A673 (cell line): ENCODE measurements around the gene PRIM1.

ENCODE experiments used
- EZH2 ChIP-seq: fragments of 200-600 bp; sonication (generic); IDR thresholded peaks from 2 replicates; pipeline ENCODE4 v1.6.1; 2017; ENCODE audit warnings: borderline replicate concordance, low read depth, mild to moderate bottlenecking, mixed read lengths, antibody characterized with exemption, low read length; ENCODE audit not compliant: poor library complexity, severe bottlenecking
- TF ChIP-seq, protein P1 (sequence below): fragments of 300-800, 200-600 bp; sonication (generic); conservative IDR thresholded peaks from 2 replicates; pipeline ENCODE4 v1.5.1; 2017; ENCODE audit warnings: low read depth, mild to moderate bottlenecking, antibody characterized with exemption, low read length, moderate library complexity, mixed read lengths

DNA sequence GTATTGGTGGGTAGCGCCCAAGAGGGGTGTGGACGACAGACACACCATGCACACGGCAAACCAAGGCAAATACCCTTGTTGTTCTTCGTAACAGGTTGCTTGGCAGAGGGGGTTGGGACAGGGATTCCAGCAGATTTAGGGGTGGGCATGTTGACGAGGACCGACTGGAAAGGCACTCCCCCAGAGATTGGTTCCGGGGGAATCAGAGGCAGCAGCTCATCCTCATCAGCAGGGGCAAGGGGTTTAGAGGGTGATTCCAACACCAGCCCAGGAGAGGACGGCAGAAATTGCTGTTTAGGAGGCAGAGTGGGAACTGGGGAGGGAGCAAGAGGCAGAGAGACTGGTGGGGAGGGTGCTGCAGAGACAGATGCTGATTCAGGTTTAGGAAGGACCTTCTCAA is 36.3 kb downstream of the PRIM1 start:
- TF ChIP-seq, protein P1, sequence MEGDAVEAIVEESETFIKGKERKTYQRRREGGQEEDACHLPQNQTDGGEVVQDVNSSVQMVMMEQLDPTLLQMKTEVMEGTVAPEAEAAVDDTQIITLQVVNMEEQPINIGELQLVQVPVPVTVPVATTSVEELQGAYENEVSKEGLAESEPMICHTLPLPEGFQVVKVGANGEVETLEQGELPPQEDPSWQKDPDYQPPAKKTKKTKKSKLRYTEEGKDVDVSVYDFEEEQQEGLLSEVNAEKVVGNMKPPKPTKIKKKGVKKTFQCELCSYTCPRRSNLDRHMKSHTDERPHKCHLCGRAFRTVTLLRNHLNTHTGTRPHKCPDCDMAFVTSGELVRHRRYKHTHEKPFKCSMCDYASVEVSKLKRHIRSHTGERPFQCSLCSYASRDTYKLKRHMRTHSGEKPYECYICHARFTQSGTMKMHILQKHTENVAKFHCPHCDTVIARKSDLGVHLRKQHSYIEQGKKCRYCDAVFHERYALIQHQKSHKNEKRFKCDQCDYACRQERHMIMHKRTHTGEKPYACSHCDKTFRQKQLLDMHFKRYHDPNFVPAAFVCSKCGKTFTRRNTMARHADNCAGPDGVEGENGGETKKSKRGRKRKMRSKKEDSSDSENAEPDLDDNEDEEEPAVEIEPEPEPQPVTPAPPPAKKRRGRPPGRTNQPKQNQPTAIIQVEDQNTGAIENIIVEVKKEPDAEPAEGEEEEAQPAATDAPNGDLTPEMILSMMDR, result no peak
- TF ChIP-seq EZH2, result no peak
